ENCODE measurements around the gene GGT1. TPM values are rescaled to one million over a fixed set of nuclear protein-coding genes. Genes with fewer than 3 reads are reported as not detected.
"Not testable (repeated sequence)": the region's sequence is repeated elsewhere in the genome, so short reads cannot be mapped to it uniquely, and the experiment has no call there.

GGT1 gene
- total RNA-seq, 1 donor from 2014 or later = 4.0 TPM

GRCh38 chr22:24583221-24584165 lies 19.5 kb upstream of the GGT1 start:
- no peak for DNase-seq (ENCODE audit: low spot score)

DNA sequence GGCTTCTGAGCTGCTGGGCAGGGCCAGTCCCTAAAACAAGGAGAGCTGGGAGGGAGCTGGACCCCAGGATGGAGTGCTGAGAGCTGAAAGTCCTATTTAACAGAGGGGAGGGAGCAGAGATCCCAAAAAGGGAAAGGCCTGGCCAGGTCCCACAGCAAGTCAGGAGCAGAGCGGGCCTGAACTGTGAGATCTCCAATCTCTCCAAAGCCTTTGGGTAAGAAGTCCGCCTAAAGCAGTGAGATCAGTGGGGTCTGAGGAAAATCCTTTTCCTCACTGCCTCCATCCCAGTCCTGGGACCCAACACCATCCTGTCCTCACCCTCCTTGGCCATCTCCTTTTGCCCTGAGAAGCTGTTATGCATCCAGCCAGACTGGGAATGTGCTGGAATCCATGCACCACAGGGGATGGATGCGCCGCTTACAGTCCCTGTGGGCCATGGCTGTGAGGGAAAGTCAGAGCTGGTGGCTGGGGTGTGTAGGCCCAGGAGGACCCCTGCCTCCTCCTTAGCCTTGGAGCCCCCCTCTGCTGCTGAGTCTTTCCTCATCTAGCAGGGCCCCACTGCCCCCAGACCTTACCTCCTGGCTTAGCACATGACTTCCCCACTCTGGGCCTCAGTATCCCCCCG lies 18.7 kb upstream of the GGT1 start:
- no peak for DNase-seq (ENCODE audit: low spot score)

GRCh38 chr22:24584871-24585411 lies 18.1 kb upstream of the GGT1 start:
- DNase-seq (ENCODE audit: low spot score) = no peak

DNA sequence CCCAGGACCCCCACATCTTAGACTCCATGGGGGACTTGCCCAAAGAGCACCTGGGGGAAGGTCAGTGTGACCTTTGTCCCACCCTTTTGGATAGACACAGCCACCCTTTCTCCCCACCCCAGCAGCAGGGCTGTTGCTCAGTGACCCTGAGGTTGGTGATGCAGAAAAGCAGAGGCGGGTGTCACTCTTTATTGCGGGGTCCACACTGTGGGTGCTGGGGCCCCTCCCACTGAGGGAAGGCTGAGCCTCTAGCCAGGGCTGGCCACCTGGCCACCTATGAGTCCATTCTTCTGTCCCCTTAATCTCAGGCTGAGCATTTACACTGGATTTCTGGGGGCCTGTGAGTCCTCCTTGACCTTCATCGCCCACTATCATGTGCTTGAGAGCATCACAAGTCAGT lies 17.5 kb upstream of the GGT1 start:
- no peak for DNase-seq (ENCODE audit: low spot score)

DNA sequence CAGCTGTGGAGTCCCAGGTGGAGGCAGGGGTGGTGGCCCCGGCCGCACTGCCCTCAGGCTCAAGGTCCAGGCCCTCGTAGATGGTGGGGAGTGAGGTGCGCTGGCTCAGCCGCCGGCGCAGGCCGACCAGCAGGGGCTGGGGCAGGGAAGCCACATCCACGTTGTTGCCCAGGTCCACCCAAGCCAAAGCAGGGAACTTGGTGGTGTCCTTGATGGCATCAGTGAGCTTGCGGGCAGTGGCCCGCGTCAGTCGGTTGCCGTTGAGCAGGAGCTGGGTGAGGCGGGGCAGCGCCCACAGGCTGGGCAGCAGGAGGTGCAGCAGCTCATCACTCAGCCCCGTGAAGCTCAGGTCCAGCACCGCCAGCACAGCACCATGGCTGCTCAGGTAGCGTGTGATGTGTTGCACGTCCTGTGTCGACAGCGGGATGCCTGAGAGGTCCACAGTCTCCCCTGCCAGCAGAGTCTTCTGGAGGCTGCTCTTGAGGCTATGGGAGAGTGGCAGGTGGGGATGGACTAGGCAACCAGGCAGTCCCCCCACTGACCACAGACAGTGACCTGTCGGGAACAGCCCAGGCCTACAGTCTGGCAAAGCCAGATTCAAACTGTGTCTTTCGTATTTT lies 17.0 kb upstream of the GGT1 start:
- no peak for DNase-seq (ENCODE audit: low spot score)

DNA sequence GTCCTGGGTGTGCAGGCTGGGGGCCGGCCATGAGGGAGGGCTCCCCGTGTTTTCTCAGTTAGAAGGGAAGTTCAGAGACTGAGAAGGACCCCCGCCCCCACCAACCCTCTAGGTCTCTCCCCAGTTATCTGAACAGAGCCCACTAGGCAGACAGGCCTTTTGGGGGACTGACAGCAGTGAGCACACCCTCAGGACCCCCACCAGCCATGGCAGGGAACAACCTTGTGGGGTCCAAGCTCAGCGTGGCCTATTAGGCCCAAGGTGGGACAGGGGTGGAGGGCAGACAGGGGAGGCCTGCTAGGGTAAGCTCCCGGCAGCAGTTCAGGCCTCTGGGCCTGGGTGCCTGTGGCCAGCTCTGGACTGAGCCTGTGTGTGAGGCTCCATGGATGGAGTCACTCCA lies 15.7 kb upstream of the GGT1 start:
- DNase-seq (ENCODE audit: low spot score) = no peak

DNA sequence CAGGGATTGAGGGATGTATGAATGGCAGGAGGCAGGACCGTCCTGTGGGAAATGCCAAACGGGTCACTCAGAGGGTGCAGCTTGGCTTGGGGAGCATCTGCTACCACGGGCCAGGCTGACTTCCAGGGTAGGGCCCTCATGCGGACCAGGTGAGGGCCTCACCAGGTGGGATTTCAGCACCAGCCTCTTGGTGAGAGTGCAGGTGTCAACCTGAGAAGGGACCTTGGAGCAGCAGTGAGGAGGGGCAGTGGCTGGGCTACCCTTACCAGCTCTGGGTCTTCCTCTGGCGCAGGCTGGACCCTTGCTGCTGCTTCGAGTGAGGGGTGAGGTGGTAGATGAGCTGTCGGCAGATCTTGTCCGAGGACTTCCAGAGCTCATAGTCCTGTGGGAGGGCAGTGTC lies 15.0 kb upstream of the GGT1 start:
- no peak for DNase-seq (ENCODE audit: low spot score)

GRCh38 chr22:24588381-24588756 lies 14.6 kb upstream of the GGT1 start:
- no peak for DNase-seq (ENCODE audit: low spot score)

- DNase-seq (ENCODE audit: low spot score) = no peak
These were observed 14.1 kb upstream of the GGT1 start for GRCh38 chr22:24588757-24589481.

- DNase-seq (ENCODE audit: low spot score) = no peak
These were observed 13.4 kb upstream of the GGT1 start for GRCh38 chr22:24589518-24590030.

- DNase-seq (ENCODE audit: low spot score) = no peak
These were observed 12.3 kb upstream of the GGT1 start for GRCh38 chr22:24590596-24591173.

- DNase-seq (ENCODE audit: low spot score) = no peak
These were observed 11.6 kb upstream of the GGT1 start for GRCh38 chr22:24591286-24591830.

DNA sequence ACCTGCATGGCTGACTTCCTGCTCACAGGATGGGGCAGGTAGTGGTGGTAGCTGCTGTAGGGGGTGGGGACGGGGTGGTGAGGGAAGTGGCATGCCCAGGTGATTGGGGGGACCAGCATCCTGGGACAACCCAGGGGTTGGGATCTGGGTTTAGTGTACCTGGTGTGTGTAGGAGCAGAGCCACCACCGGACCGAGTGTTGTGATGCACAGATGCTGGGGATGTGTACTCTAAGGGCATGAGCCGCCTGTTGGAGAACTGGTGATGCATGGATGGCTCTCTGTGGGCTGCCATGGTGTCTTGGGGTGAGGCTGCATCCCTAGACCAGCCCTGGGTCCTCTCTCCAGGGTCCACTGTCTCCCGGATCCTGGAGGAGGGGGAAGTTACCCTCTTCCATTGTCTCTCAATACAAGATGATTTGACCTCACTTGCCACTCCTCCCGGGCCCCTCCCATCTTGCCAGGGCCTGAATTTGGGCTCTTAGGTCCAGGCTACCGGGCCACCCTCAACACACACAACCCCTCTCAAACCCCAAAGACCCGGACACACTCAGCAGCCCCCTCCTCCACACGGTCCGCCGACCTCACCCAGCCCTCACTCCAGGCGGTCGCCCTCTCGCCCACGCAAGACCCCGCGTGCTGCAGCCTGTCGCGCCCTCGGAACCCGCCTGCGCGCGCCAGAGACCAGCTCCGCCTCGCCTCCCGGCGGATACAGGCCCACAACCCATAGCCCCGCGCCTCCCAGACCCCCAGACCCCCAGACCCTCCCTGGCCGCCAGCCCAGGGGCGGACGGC lies 10.7 kb upstream of the GGT1 start:
- DNase-seq (ENCODE audit: low spot score) = no peak

DNA sequence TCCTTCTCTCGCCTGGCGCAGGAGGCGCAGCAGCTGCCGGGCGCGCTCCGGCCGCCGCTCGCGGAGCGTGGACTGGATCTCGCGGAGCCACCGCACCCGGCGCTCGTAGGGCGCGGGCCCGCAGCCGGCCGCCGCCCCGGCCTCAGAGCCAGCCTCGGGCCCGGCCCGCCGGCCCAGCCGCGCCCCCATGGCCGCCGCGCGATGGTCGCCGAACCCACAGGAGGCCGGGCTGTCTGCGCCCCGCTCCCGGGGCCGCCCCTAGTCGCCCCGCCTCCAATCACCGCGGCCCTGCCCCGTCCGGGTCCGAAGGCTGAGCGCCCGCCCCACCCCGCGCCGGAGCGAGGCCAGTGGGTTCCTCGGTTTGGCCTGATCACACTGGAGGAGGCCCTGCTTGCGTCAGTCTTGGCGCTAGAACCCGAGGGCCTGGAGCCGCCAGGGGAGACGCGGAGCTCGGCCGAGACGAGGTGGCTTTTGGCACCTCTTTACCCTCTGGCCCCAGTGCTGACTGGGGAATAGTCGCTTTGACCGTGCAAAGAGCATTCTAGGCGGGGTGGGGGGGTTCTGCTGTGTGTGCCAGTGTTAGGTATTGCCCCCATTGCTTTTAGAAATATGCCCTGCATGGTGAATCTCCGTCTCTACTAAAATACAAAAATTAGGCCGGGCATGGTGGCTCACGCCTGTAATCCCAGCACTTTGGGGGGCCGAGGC lies 10.0 kb upstream of the GGT1 start, which contains the start of gene LRRC75B:
LRRC75B (minus strand) TSS at position 223 of the 708 bp plus-strand sequence; CDS start at position 189, 34 bp downstream.
- DNase-seq (ENCODE audit: low spot score) = peak; percentile 96

DNA sequence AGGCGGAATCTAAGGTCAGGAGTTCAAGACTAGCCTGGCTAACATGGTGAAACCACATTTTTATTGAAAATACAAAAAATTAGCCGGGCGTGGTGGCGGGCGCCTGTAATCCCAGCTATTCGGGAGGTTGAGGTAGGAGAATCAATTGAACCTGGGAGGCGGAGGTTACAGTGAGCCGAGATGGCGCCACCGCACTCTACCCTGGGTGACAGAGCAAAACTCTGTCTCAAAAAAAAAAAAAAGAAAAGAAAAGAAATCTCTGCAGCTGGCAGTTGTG lies 9.5 kb upstream of the GGT1 start:
- not testable (repeated sequence) for DNase-seq (ENCODE audit: low spot score)

GRCh38 chr22:24593836-24594568 lies 9.0 kb upstream of the GGT1 start:
- DNase-seq (ENCODE audit: low spot score) = no peak

DNA sequence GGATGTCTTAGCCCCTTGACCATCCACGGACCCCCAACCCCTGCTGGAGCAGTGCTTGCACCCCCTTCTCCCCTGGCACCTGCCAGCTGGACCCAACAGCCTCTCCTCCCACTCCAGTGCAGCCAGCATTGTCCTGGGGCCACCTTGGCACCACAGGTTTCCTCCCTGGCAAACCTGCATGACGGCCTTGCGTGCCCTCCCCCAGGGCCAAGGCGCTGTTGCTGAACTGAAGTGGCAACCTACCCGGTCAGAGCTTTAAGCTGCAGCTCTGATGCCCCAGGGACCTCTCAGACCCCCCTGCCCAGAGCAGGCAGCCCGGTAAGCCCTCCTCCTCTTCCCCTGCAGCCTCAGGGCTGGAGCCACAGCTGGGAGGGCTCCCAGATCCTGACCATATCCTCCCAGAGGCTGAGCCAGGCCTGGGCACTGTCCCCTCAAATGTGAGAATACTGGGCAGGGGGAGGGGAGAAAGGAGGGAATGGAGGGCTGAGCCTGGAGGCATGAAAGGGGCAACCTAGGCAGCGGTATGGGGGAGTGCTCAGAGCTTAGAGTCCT lies 8.3 kb upstream of the GGT1 start:
- DNase-seq (ENCODE audit: low spot score) = no peak

DNA sequence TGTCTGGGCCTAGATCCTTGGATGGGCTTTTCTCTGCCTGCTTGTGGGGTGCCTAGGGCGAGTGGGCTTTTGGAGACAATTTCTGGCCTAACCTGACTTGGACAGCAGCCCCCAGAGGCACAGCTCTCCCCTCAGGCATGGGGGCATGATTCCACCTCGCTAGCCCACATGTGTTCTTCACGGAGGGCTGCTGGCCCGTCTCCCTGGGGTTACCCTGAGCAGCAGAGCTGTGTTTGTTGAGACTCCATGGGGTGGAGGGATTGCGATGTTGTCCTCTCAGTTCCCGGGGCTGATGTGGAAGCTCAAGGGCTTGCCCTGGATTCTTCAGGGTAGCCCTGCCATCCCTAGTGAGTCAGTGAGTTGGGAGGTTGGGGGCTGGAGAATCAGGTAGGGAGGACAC lies 7.8 kb upstream of the GGT1 start:
- no peak for DNase-seq (ENCODE audit: low spot score)

Data from mesenteric fat pad (tissue), 1 donor.